NCI-H748 (cell line): ENCODE data around the gene DALRD3.
A peak's percentile ranks its signal among the peaks of the same experiment; 100 is the strongest.

ENCODE experiments used
- DNase-seq: peaks from one replicate; lab custom pipeline; 2025; ENCODE audit not compliant: unreplicated experiment; lab: John Stamatoyannopoulos, UW

Gene DALRD3

DNA sequence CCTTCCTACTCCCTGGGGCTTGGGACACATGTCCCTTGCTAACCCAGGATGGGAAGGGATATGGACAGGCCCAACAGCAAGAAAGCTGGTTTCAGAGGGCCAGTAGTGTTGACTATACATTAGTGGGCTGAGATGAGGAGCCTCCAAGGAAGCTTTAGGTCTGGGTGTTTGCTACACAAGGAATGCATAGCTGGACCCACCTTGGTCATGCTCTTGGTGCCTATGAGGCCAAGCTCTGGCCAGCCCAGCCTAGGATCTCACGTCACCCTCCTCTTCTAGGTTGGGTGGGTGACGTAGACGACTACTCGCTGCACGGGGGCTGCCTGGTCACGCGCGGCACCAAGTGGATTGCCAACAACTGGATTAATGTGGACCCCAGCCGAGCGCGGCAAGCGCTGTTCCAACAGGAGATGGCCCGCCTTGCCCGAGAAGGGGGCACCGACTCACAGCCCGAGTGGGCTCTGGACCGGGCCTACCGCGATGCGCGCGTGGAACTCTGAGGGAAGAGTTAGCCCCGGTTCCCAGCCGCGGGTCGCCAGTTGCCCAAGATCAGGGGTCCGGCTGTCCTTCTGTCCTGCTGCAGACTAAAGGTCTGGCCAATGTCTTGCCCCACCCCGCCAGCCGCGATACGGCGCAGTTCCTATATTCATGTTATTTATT is 11.8 kb downstream of the DALRD3 start:
- peak; percentile 25 for DNase-seq

- DNase-seq = no peak
Observed at GRCh38 chr3:49005998-49006397, 12.4 kb downstream of the DALRD3 start.

DNA sequence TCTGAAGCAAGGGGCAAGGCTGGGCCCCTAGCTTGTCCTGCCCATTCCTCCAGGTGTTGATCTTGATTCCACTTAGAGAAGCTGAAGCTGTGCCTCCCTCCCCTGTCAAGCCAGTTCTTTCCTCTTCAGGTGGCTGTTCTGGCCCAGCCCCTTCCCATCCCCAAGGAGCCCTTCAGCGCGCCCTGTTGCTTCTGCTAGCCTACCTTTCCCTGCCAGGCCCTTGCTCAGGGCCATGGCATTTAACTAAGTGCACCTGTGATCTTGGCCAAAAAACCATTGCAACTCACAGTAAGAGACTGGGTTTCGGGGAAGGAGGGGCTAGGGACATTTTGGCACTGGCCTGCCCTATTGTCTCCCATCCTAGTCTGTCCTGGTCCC is 13.1 kb downstream of the DALRD3 start:
- no peak for DNase-seq

DNA sequence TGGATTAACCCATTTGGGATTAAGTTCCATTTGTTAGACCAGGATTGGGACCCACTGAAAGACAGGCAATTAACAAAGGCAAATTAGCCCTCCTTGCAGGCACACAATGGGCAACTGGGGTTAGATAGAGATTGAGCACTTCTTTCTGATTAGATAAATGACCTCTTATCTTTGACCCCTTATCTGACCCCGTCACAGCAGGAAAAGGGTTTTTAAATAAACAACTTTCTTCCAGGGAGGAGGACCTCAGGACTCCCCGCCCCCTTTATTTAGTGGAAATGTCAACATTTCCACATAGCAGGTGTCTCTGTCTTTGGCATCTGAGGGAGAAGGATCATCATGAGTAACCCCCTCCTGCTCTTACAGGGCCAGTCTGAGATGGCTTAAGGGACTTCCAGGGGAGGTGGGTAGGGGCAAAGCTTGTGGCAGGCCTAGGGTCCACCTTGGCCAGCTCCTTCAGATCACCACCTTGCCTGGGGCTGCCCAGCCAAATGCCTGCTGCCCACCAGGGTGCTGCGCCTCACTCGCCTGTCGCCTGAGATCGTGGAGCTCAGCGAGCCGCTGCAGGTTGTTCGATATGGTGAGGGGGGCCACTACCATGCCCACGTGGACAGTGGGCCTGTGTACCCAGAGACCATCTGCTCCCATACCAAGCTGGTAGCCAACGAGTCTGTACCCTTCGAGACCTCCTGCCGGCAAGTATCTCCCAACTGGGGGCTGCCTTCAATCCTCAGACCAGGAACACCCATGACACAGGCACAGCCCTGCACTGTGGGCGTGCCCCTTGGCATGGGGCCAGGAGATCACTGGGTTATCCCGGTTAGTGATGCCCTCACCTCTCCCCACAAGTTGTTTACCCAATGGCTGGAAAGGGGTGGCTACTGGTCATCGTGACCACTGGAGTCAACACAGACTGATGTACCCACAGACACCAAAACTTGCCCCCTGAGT is 13.8 kb downstream of the DALRD3 start:
- peak; percentile 30 for DNase-seq

DNA sequence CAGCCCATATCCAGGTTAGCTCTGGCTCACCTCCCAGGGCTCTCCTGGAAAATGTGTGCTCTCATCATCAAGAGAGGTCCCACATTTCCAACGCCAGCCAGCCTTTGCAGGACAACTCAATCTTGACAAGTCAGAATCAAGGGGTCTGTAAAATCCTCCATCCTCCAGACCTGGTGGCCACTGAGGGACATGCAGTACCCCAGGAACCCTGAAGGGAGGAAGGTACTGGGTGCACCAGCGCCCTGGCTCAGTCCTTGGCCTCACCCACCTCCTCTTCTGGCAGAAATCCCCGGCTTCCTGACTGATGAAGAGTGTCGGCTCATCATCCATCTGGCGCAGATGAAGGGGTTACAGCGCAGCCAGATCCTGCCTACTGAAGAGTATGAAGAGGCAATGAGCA is 17.2 kb downstream of the DALRD3 start:
- no peak for DNase-seq

GRCh38 chr3:48999085-48999858 is 19.1 kb downstream of the DALRD3 start:
- no peak for DNase-seq

DNA sequence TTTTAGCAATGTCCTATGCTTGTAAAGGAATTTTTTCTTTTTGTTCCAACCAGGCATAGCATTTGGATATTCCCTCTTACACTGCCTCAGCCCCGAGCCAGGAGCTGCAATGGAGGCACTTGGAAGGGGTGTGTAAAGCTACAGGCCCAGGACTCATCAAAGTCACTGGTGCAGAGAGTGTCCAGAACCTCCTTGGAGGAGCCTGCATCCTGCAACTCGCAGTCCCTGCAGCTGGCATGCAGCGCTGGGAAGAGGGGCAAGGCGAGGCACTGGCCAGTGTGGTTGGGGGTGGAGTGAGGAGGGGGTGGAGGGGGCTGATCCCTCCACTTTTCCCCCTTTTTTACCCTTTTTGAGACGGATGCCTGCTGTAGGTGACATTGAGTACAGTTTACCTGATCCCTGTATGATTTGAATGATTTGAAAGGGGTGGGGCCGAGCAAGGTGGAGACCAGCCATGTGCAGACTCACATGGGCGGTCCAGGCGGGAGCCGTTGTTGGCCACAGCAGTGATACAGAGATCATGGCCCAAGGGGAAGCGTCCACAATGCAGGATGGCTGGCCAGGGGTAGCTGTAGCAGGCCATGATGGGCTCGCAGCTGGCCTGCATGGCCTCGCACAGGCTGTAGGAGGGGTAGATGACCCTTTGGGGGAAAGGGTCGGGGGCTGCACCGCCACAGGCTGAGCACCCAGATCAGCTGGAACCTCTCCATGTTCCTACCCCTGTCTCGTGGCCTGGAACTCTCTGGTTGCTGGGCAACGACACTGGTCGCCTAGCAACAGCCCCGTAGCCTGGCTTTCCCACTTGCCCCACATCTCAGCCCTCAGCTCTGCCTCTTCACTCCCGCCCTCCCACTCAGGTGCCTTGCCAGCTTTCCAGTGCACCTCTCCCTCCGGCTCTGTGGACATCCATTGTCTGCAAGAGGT is 20.4 kb downstream of the DALRD3 start:
- peak; percentile 79 for DNase-seq

- no peak for DNase-seq
Observed at GRCh38 chr3:48997102-48997635, 21.2 kb downstream of the DALRD3 start.

- DNase-seq = no peak
Observed at GRCh38 chr3:48996640-48997039, 21.7 kb downstream of the DALRD3 start.

DNA sequence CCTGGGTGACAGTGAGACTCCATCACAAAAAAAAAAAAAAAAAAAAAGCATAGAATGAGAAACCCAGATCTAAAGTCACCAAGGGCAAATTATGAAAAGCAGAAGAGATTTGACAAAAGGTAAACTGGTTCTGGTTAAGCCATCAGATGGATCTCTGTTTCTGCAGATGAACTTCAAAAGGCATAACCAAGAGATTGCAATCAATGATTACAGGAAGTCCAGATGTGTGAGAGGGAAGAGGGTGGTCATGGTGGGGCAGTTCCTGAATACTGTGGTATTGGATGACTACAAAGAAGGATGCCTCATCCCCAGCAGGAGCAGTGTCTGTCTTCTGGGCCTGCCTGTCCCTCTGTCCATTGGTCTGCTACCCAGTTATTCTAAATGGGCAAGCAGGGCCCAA is 24.5 kb downstream of the DALRD3 start:
- no peak for DNase-seq

DNA sequence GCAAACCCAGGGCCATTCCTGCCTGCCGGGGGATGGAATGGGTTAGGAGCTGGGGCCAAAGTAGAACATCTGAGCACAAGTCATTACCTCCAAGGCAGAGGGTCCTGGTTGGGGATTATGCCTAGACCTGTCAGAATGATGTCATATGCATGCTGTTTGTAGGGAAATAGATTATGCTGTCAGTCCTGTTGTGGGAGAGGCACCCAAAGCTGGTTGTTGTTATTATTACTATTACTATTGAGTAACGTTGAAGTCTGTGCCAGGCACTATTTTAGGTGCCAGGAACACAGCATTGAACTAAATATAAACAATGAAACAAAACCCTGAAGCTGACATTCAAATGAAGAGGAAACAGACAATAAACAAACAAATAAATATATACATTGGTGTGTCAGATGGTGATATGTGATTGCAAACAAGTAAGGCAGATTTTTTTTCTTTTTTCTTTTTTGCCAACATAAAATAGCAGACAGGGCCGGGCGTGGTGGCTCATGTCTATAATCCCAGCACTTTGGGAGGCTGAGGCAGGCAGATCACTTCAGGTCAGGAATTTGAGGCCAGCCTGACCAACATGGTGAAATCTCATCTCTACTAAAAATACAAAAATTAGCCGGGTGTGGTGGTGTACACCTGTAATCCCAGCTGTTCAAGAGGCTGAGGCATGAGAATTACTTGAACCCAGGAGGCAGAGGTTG is 26.4 kb downstream of the DALRD3 start:
- DNase-seq = no peak

DNA sequence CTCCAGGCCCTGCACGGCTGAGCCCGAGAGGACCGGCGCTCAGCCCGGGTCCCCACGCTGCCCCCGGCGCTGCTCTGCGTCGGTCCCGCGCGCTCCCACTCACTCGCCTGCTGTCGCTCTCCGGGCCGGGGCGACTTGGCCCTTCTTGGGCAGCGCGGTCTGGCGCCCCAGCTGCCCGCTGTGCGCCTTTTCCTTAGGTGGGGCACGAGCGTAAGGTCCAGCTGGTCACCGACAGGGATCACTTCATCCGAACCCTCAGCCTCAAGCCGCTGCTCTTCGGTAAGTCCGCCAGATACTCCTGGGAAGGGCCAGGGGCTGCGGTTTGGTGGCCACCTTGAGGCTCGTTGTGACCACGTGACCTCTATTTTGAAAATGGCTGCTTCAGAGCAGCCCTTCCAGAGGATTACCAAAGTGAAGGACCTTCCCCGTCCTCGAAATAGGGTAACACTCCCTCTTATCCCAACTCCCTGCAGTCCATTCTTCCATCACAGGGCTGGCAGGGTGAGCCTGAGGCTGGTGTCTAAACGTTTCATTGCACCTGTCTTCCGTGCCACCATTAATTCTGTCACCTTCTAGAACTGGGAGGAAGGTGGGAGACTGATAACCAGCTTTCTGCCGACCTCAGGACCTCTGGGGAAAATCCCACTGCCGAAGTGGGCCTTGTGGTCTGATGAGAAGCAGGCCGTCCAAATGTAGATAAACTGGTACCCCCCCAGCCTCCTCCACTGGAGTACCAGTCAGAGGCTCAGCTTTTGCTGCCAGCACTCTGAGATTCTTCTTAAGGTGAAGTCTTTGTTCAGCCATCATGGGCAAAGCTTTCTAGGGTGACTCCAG is 27.5 kb downstream of the DALRD3 start:
- peak; percentile 58 for DNase-seq

- DNase-seq = peak; percentile 77
Observed at GRCh38 chr3:48989796-48990635, 28.4 kb downstream of the DALRD3 start, which contains the start of gene P4HTM. TSS of gene P4HTM (plus strand) at chr3:48990241. CDS start at chr3:48990257, 16 bp downstream.

- DNase-seq = peak; percentile 43
Observed at GRCh38 chr3:48989126-48989795, 29.1 kb downstream of the DALRD3 start.

DNA sequence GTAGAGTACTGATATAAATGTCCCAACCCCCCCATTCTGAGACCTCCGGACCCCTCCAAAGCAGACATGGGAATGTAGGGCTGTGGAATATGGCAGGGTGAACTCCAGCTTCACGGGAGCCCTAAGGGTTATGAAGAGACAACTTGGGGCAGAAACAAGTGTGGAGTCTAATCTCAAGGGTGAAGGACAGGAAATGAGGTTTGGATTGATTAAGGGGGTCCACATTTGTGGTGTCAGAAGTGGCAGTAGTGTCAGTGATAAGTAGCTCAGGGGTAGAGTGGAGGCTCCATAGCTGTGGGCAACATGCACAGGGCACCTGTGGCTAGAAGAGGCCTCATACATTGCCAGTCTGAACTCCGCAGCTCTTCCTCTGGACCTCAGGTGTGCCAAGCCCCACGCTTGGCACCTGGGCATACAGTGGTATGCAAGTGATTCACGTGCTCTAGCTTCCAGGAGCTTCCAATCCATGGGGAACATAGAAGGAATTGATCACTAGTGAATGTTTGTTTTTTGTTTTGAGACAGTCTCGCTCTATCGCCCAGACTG is 32.5 kb downstream of the DALRD3 start:
- no peak for DNase-seq

DNA sequence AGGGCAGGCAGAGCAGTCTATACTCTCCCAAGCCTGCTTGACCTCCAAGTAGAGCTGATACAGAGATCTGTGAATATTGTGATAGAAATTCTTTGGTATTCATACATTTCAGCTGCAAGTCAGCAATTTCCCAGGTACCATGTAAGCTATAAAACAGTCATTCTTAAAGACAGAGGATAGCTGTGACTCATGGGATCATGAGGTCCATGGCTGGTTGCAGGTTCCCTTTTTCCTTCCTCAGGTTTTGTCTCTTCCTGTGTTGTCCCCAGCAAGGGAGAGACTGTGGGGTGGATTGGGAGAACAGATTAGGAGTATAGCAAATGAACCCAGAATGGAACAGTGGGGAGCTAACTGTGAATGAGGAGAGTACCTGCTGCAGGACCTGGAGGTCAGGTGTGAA is 33.7 kb downstream of the DALRD3 start:
- DNase-seq = no peak

- no peak for DNase-seq
Observed at GRCh38 chr3:48983096-48983495, 35.3 kb downstream of the DALRD3 start.
